Skeletal muscle cell (primary cell): ENCODE measurements around the gene PNKD.

ENCODE experiments used
- DNase-seq: peaks from one replicate; pipeline ENCODE4 v3.0.0-alpha.2; 2010; ENCODE audit warnings: low read depth
- H3K4me3 ChIP-seq: 2 replicates; pipeline ENCODE4 v1.5.1; 2011; ENCODE audit warnings: low read depth, mild to moderate bottlenecking, control low read depth, low read length, moderate library complexity

Gene PNKD

GRCh38 chr2:218329027-218329825 is 58.9 kb downstream of the PNKD start:
- no peak overlapping the region for H3K4me3 ChIP-seq
- no peak for DNase-seq

GRCh38 chr2:218329826-218330593 is 59.7 kb downstream of the PNKD start:
- no peak overlapping the region for H3K4me3 ChIP-seq
- DNase-seq = no peak

GRCh38 chr2:218331745-218332144 is 61.4 kb downstream of the PNKD start:
- no peak overlapping the region for H3K4me3 ChIP-seq
- no peak for DNase-seq

- no peak overlapping the region for H3K4me3 ChIP-seq
- no peak for DNase-seq
Observed at GRCh38 chr2:218332288-218332687, 62.0 kb downstream of the PNKD start.

GRCh38 chr2:218332920-218333645 is 62.8 kb downstream of the PNKD start:
- H3K4me3 ChIP-seq = no peak overlapping the region
- no peak for DNase-seq

- no peak overlapping the region for H3K4me3 ChIP-seq
- no peak for DNase-seq
Observed at GRCh38 chr2:218334531-218334930, 64.2 kb downstream of the PNKD start.

DNA sequence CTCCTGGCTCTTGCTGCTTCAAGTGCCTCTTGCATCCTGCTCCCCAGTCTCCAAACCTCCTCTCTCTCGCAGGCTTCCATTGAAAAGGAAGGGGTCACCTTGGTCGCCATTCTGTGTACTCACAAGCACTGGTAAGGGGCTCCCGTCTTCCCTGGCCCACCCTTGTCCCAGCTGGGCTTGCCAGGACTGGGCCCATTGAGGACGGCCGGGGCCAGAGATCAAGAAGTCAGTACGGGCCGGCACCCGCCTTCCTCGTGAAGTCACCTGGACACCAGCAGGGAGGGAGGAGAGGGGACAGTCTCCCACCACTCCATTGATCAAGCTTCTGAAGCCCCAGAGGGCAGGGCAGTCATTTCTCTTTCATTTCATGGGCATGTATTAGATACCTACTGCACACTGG is 70.3 kb downstream of the PNKD start:
- H3K4me3 ChIP-seq = no peak overlapping the region
- DNase-seq = no peak

GRCh38 chr2:218341381-218341780 is 71.1 kb downstream of the PNKD start:
- DNase-seq = no peak
- H3K4me3 ChIP-seq = no peak overlapping the region

- H3K4me3 ChIP-seq = no peak overlapping the region
- no peak for DNase-seq
Observed at GRCh38 chr2:218342837-218343236, 72.5 kb downstream of the PNKD start.

DNA sequence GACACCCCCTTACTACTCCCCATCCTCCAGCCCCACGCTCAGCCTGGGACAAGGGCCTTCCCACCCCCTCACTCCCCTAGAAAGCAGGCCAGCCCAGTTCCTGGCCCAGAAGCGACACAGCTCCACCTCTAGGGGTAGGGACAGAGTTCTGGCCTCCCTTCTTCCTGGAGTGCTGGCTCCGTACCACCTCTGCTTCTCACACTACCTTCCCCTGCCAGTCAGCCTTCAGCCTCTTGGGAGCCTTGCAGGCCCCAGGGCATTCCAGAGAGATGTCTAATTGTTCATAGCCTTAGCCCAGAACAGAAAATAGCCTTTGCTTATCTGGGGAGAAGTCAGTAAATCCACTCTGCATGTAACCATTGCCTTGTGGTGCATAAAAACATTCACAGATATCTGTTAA is 73.3 kb downstream of the PNKD start:
- DNase-seq = no peak
- H3K4me3 ChIP-seq = no peak overlapping the region

DNA sequence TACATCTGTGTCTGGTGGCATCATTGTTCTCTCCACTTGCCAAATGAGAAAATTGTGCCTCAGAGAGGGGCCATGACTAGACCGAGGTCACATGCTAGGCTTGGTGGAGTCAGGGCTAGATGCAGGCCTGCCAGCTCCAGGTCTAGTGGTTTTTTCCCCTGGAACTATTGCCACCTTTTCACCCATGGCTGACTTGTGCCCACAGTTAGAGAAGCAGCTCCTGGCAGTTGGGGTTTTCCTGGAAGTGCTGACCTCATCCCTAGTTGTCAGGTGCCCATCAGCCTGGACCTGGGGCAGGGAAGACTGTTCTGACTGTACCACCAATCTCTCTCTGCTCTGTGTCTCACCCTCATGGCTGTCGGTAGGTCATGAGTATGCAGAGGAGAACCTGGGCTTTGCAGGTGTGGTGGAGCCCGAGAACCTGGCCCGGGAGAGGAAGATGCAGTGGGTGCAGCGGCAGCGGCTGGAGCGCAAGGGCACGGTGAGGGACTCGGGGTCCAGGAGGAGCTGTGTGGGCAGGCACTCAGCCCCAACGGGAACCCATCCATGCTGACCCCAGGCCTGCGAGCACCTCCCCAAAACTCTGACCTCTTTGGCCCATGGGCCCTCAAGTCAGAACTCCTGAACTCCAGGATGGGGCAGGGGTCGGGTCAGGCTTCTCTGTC is 73.9 kb downstream of the PNKD start:
- no peak overlapping the region for H3K4me3 ChIP-seq
- no peak for DNase-seq

DNA sequence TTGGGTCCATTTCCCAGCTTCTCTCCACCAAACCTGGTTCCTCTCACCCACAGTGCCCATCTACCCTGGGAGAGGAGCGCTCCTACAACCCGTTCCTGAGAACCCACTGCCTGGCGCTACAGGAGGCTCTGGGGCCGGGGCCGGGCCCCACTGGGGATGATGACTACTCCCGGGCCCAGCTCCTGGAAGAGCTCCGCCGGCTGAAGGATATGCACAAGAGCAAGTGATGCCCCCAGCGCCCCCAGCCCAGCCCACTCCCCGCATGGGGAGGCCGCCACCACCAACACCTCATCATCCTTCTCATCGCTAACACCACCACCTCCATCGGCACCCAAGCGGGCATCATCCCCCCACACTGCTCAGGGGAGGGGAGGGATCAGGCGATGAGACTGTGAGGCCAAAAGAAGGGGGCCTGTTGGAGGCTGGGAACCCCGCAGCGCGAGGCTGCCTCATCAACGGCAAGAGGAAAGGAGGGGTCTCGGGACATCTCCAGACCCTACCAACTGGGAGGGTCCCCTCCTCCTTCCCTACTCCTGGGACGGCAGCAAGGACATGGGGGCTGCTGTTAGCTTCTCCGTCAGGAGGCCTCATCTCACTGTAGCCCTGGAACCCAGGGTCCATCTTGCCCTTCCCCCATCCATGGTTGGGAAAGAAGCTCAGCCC is 74.6 kb downstream of the PNKD start:
- H3K4me3 ChIP-seq = no peak overlapping the region
- DNase-seq = no peak

GRCh38 chr2:218345491-218346236 is 75.3 kb downstream of the PNKD start:
- H3K4me3 ChIP-seq = no peak overlapping the region
- no peak for DNase-seq

GRCh38 chr2:218347172-218347571 is 76.9 kb downstream of the PNKD start:
- DNase-seq = no peak
- no peak overlapping the region for H3K4me3 ChIP-seq

GRCh38 chr2:218354045-218354444 is 83.7 kb downstream of the PNKD start:
- no peak for DNase-seq
- no peak overlapping the region for H3K4me3 ChIP-seq

- no peak overlapping the region for H3K4me3 ChIP-seq
- DNase-seq = no peak
Observed at GRCh38 chr2:218354850-218355443, 84.6 kb downstream of the PNKD start.

- no peak for DNase-seq
- H3K4me3 ChIP-seq = no peak overlapping the region
Observed at GRCh38 chr2:218357236-218358177, 87.2 kb downstream of the PNKD start.
